Bone marrow (tissue), 2 donors: ENCODE data around the gene KRTAP12-2.
"Not testable (repeated sequence)": the region's sequence is repeated elsewhere in the genome, so short reads cannot be mapped to it uniquely, and the experiment has no call there.

ENCODE experiments used
- DNase-seq, 2 donors: peaks; one replicate each; lab custom pipeline; 2025; lab: John Stamatoyannopoulos, UW

The KRTAP12-2 gene

DNA sequence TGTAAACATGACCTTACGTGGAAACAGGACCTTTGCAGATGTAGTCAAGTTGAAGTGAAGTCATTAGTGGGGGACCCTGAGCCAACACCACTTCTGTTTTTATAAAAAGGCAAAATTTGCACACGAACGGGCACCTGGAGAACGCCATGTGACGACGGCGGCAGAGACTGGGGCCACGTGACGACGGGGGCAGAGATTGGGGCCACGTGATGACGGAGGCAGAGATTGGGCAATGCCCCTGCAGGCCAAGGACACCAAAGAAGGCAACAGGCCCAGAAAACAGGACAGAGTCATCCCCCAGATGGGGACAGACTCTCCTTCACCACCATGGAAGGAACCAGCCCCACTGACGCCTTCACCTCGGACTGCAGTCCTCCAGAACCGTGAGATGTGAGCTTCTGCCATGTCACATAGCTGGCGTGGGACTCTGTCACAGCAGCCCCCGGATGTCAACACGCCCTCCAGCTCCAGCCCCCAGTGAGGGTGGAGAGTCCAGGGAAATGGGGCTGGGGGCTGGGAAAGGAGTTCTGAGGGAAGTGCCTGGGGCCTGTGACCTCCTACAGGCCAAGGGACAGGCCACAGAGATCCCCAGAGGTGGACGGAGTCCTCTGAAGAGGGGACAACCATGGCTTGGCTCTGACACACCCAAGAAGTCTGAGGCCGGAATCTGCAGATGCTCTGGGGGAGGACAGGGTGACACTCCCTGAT lies 16.3 kb downstream of the KRTAP12-2 start:
- no peak for DNase-seq

DNA sequence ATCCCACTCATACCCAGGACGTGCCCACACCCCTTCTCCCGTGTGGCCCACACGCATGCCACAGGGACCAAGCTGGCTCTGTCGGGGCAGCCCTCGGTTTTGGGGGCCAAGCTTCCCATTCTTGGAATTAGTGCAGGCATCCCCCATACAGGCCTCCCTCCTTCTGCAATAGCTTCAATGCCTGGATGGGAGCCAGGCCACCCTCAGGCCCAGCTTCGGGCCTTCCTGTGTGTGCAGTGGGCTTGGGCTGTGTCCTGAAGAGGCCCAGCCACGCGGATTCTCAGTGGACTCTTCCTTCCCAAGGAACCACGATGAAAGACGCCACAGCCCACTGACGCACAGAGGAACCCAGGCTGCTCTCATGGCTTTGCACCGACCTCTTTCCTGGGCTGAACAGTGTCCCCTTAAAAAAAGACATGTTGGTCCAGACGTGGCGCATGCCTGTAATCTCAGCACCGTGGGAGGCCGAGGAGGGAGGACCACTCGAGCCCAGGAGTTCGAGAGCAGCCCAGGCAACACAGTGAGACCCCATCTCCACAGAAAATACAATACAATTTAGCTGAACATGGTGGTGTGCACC lies 17.1 kb downstream of the KRTAP12-2 start:
- no peak for DNase-seq

DNA sequence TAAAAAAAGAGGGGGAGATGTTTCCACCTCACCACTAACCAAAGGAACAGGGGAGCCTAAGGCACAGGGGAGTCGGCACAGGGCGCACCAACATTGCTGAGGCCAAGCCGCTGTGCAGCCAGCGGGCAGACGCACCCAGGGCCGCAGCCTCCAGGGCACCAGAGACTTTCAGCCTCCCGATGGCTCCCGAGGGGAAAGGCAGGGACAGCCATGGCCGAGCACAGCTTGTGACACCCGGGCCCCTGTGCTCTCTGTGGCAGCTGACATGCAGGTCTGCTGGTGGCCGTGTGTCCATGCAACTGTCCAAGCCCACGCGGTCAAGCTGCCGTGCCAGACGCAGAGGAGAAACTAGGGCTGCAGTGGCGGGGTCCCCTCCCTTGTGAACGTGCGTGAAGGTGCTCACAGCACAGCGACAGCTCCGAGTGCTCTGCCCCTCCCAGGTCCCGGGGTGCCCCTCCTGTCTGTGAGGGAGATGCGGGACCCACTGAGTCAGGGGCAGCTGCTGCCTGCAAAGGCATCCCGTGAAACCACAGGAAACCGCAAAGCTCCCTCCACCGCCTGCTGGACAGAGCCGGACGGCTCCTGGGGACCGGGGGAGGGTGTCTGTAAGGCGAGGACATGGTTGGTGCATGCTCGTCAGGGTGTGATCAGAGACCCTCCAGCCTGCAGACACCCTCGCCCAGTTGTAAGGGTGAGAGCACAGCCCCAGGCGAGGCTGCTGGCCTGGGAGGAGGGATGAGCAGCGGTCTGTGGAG lies 18.0 kb downstream of the KRTAP12-2 start:
- no peak for DNase-seq

DNA sequence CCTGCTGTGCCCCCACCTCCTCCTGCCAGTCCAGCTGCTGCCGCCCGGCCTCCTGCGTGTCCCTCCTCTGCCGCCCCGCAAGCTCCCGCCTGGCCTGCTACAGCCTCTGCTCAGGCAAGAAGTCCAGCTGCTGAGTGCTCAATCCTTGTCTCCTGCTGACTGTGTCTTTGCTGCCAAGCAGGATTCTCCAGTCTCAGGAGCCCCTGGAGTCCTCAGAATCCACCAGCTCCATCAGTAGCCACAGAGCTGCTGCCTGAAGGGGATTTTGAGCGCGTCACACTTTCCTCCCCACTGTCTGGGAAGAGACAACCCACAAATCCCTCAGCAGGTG lies 19.5 kb downstream of the KRTAP12-2 start:
- no peak for DNase-seq

DNA sequence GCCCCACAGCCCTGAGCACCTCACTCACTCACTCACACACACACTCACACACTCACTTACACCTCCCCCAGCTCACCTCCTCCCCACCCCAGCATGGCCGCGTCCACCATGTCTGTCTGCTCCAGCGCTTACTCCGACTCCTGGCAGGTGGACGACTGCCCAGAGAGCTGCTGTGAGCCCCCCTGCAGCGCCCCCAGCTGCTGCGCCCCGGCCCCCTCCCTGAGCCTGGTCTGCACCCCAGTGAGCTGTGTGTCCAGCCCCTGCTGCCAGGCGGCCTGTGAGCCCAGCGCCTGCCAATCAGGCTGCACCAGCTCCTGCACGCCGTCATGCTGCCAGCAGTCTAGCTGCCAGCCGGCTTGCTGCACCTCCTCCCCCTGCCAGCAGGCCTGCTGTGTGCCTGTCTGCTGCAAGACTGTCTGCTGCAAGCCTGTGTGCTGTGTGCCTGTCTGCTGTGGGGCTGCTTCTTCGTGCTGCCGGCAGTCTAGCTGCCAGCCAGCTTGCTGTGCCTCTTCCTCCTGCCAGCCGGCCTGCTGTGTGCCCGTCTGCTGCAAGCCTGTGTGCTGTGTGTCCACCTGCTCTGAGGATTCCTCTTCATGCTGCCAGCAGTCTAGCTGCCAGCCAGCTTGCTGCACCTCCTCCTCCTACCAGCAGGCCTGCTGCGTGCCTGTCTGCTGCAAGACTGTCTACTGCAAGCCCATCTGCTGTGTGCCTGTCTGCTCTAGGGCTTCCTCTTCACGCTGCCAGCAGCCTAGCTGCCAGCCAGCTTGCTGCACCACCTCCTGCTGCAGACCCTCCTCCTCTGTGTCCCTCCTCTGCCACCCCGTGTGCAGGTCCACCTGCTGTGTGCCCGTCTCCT lies 20.1 kb downstream of the KRTAP12-2 start, which contains the start of gene KRTAP10-11:
KRTAP10-11 (plus strand) TSS at position 49 of the 856 bp plus-strand sequence; CDS start at position 94, 45 bp downstream.
- DNase-seq: not testable (repeated sequence)

DNA sequence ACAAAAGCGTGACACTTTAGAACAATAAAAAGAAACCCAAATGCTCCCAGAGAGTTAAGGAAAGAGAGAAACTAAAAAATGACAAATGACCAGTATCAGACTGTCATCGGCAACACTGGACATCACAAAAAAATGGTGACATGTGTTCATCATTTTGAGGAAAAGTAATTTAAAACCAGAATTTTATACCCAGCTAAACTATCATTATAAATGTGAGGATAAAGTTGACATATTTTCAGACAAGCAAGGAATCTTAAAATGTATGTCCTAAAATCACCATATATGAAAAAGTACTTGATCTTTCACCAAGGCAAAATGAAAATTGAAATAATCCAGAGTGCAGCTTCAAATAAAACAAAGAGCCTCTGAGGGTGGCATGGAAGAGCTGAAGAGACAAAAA lies 21.8 kb downstream of the KRTAP12-2 start:
- no peak for DNase-seq

DNA sequence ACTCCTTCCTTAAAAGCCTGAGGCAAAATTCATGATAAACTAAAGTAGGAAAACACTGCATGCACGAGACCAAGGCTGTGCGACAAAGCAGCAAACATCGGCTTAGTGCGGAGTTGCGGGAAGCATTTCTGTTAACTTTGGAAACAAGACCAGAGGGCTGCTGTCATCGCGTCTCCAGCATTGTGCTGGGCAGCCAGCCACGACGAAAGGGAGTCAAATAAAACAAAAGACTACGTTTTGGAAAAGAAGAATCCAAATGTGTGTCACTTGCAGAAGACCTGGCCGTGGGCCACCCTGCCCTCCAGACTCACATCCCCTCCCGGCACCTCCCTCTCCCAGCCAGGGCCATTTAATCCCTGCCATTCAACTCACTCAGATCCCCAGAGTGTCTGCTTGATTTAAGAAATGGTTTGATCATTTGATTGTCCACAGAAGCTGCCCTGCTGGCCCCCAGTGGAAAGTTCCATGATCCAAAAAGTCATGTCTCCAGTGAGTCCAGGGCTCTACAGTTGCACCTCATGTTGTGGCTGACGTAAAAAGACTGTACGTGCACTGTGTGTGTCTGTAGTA lies 22.9 kb downstream of the KRTAP12-2 start:
- no peak for DNase-seq

DNA sequence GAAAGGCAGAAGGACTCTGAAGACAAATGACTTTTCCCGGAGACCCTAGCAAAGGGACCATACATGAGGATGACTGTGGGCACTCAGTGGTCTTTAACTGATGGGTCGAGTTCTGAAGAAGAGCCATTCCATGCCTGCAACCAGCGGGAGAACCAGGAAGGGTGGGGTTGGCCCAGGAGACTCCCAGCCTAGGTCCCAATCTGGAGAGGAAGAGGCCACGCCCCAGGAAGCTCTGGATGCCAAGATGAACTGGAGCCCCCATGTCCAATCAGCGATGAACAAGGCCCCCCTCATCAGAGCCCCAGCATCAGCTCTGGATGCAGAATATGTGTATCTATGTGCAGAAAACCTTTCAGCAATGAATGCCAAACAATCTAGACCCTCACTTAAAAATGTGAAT lies 26.0 kb downstream of the KRTAP12-2 start:
- no peak for DNase-seq

DNA sequence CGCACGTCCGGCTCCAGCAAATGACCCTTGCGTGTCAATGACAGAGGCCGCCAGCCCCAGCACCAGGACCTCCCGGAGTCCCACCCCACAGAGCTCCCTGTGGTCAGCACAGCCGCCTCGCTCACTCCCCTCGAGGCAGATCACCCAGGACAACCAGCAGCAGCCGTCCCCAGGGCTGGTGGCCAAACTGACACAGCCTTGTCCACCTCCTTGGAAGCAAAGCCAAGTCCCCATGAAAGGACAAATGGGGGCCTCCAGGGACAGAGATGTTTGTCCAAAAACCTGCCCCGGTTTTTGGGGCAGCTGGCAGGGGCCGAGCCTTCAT lies 27.4 kb downstream of the KRTAP12-2 start:
- no peak for DNase-seq

DNA sequence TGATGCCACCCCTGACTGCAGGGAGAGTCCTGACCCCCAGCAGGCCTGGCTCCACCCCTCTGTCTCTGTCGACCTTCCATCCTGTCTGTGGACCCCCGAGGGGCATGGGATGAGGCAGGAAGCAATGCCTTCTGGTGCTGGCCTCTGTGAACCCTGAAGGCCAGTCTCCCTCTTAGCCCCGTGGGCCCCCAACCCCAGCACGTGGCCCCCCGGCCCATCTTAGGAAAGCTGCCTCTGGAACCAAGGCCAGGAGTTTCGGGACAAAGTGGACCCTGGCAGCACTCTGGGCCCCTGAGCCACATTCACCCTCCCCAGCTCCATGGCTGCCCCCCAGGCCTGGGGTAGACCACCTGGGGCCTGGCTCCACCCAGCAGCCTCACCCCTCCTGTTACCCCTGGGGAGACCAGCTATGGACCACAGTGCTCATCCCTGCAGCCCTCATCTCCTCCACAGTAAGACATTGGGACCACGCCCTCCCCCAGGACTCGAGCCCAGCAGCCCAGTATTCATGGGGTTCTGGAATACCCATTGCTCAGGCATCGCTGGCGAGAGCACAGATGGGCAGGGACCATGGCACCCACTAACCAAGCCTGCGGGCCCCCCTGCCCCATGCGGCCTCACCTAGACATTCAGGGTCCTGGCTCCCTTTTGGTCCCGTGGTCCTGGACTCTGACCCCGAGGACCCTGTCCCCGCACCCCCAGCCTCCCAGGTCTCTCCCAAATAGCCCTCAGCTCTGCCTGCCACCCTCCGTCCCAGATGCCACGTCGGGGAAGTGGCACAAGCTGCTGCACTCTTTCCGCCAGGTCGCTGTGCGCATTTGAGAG lies 28.0 kb downstream of the KRTAP12-2 start:
- DNase-seq: not testable (repeated sequence)

DNA sequence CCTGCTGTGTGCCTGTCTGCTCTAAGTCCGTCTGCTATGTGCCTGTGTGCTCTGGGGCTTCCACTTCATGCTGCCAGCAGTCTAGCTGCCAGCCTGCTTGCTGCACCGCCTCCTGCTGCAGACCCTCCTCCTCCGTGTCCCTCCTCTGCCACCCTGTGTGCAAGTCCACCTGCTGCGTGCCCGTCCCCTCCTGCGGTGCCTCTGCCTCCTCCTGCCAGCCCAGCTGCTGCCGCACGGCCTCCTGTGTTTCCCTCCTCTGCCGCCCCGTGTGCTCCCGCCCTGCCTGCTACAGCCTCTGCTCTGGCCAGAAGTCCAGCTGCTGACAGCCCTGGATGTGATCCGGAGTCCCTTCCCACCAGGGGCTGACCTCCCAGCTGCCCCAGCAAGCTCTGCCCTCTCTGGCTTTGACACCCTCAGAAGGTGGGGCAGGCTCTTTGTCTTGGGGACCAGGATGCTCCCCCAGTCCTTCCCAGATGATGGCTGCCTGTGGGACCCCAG lies 28.8 kb downstream of the KRTAP12-2 start:
- DNase-seq: not testable (repeated sequence)

DNA sequence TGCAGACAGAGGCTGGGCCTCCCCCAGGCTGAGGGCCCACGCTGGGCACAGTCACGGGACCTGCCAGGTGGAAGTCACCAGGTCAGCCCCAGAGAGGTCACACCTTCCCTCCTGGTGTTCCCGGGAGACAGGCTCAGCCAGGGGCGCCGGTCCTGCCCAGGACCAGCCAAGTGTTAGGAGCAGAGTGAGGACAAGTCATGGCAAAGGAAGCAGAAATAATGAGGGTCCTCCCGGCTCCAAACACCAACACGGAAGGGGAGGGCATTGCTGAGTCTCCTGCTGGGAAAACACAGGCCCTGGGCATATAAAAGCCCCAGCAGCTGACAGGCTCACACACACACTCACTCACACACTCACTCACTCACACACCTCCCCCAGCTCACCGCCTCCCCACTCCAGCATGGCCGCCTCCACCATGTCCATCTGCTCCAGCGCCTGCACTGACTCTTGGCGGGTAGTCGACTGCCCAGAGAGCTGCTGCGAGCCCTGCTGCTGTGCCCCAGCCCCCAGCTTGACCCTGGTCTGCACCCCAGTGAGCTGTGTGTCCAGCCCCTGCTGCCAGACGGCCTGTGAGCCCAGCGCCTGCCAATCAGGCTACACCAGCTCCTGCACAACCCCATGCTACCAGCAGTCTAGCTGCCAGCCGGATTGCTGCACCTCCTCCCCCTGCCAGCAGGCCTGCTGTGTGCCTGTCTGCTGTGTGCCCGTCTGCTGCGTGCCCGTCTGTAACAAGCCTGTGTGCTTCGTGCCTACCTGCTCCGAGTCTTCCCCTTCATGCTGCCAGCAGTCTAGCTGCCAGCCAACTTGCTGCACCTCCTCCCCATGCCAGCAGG lies 29.5 kb downstream of the KRTAP12-2 start, which contains the start of gene KRTAP10-10:
KRTAP10-10 (plus strand) TSS at position 339 of the 833 bp plus-strand sequence; CDS start at position 401, 62 bp downstream.
- DNase-seq: no peak

DNA sequence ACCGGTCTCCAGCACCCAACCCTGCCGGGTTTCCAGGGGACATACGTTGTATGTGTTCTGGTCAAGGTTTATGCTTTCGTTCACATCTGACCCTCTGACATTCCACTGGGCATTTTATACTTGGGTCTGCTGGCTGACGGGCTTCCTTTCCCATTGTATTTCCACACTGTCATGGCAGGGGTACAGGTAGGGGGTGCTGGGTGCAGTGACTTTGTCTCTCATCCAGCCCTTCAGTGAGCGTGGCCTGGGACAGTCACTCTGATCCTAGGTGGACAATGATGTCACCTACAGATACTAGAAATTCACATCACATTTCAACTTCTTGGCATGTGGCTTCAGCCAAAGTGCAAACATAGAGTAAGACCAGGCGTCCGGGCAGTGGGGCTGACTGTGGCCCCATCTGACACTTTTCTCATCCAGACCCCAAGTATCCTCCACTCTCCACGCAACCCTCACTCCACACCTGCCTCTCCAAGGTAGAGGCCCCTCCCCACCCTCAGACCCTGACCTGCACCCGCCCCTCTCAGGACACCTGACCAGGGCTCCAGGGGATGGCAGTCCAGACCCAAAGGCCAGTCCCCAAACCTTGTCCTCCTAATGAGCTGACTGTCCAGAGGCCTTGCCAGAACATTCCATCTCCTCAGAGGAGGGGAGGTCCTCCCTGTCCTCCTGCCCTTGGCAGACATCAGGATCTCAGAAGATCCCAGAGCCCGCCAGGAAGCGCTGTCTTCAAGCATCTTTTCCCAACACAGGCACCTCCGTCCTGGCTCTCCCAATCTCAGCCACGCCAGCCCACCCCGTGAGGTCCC lies 30.3 kb downstream of the KRTAP12-2 start:
- no peak for DNase-seq

DNA sequence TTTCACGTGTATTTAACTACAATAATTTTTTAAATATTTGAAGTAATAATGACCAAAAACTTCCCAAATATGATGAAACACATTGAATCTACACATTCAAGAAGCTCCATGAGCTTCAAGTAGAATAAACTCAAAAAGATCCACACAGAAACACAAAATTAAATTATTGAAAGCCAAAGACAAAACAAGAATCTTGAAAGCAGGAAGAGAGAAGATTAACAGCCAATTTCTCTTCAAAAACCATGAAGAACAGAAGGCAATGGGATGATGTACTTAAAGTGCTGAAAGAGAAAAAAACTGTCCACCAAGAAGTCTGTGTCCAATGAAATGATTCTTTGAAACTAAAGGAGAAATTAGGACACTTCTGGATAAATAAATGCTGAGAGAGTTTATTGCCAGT lies 34.7 kb downstream of the KRTAP12-2 start:
- no peak for DNase-seq

DNA sequence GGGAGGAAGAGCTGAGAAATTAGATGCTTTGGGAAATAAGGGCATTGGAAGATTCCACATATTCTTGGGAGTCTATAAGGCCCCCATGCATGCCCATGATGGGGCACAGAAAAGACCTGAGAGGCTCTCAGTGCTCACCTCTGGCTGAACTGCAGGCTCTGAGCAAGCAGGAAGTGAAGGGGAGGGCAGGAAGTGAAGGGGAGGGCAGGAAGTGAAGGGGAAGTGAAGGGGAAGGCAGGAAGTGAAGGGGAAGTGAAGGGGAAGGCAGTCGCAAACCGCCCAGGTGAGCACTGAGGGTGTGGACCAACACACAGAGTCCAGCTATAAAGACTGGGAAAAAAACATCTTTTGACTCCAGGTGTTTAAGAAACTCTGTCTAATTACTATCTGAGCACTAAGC lies 36.3 kb downstream of the KRTAP12-2 start:
- no peak for DNase-seq

DNA sequence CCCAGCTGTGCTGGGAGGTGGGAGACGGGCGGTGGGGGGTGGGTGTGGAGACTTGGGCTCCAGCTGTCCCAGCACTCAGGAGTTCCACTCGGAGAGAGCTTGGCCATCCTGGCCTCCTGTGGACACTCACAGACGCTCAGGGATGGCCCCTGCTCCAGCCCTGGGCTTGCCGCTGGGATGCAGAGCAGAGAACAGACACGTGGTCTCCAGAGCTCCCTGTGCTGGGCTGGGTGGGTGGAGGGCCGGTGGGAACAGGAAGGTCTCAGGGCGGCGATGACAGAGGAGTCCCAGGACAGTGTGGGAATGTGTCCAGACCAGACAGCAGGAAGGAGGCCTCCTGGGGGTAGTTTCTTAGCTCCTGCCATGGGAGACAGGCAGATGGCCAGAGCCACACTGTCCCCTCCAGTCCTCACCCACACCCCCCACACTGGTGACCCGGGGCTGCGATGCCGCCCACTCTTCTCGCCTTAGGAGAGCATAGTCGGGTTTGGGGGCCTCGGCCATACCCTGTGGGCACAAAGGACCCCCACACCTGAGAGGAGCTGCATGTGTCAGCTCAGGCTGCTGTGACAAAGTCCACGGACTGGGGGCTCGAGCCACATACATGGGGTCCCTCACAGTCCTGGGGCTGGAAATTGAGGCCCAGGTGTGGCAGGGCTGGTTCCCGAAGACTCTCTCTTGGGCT lies 37.9 kb downstream of the KRTAP12-2 start:
- DNase-seq: no peak

DNA sequence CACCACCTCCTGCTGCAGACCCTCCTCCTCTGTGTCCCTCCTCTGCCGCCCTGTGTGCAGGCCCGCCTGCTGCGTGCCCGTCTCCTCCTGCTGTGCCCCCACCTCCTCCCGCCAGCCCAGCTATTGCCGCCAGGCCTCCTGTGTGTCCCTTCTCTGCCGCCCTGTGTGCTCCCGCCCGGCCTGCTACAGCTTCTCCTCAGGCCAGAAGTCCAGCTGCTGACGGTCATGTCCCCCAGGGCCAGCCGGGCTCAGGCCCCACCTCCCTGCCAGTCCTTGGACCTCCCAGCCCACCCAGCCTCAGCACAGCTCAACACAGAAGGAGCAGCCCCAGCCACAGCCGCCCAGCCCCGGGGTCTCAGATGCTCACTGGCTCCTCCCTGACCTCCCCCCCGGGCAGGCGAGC lies 38.9 kb downstream of the KRTAP12-2 start:
- not testable (repeated sequence) for DNase-seq

DNA sequence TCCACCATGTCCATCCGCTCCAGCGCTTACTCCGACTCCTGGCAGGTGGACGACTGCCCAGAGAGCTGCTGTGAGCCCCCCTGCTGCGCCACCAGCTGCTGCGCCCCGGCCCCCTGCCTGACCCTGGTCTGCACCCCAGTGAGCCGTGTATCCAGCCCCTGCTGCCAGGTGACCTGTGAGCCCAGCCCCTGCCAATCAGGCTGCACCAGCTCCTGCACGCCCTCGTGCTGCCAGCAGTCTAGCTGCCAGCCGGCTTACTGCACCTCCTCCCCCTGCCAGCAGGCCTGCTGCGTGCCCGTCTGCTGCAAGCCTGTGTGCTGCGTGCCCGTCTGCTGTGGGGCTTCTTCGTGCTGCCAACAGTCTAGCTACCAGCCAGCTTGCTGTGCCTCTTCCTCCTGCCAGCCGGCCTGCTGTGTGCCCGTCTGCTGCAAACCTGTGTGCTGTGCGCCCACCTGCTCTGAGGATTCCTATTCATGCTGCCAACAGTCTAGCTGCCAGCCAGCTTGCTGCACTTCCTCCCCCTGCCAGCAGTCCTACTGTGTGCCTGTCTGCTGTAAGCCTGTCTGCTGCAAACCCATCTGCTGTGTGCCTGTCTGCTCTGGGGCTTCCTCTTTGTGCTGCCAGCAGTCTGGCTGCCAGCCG lies 39.4 kb downstream of the KRTAP12-2 start:
- DNase-seq: not testable (repeated sequence)
